Natural killer cell (primary cell): Measurements from ENCODE around the gene HDX. TPM values are rescaled to one million over a fixed set of nuclear protein-coding genes. Genes with fewer than 3 reads are reported as not detected.

ENCODE experiments used
- ATAC-seq, 3 donors: fragments of 150-1000 bp in 2 of 3; fragments of 200-7000 bp in 1 of 3; cut with Tn5 transposase; 1 replicate in 1 of 3; 2 replicates in 2 of 3; pipeline ENCODE4 v1.10.0; 2021; ENCODE audit warnings: mild to moderate bottlenecking in 2 of 3, moderate library complexity in 2 of 3
- DNase-seq, 2 donors: peaks; one replicate each; pipeline versions ENCODE4 v3.0.0 to v3.0.0-alpha.2; 2013 to 2021; ENCODE audit warnings: mixed read lengths in 1 of 2
- H3K27ac ChIP-seq: one replicate; pipeline ENCODE4 v1.5.1; 2013; ENCODE audit warnings: mild to moderate bottlenecking, low read length
- H3K27me3 ChIP-seq: one replicate; pipeline ENCODE4 v1.6.1; 2013; ENCODE audit warnings: low read length; ENCODE audit not compliant: control insufficient read depth, insufficient read depth
- H3K36me3 ChIP-seq: one replicate; pipeline ENCODE4 v1.6.1; 2013; ENCODE audit warnings: low read length; ENCODE audit not compliant: control insufficient read depth, insufficient read depth
- H3K4me1 ChIP-seq: one replicate; pipeline ENCODE4 v1.6.1; 2013; ENCODE audit warnings: low read length; ENCODE audit not compliant: control insufficient read depth, insufficient read depth
- H3K4me3 ChIP-seq: one replicate; pipeline ENCODE4 v1.5.1; 2013; ENCODE audit warnings: low read length
- H3K9me3 ChIP-seq: one replicate; pipeline ENCODE4 v1.6.1; 2013; ENCODE audit warnings: low read length; ENCODE audit not compliant: control insufficient read depth, insufficient read depth
- H3K27ac Mint-ChIP-seq, 2 donors: one replicate each; pipeline ENCODE4 v1.8.0; 2022; ENCODE audit warnings: mild to moderate bottlenecking in 2 of 2, mixed read lengths in 2 of 2, moderate library complexity in 1 of 2
- H3K27me3 Mint-ChIP-seq, 2 donors: one replicate each; pipeline ENCODE4 v1.8.0; 2022; ENCODE audit warnings: low read depth in 2 of 2, mixed read lengths in 2 of 2
- H3K36me3 Mint-ChIP-seq: one replicate; pipeline ENCODE4 v1.8.0; 2022; ENCODE audit warnings: mixed read lengths
- H3K4me1 Mint-ChIP-seq, 2 donors: one replicate each; pipeline ENCODE4 v1.8.0; 2022; ENCODE audit warnings: mixed read lengths in 2 of 2
- H3K4me3 Mint-ChIP-seq: one replicate; pipeline ENCODE4 v1.8.0; 2022; ENCODE audit warnings: mild to moderate bottlenecking, moderate library complexity, mixed read lengths
- H3K9me3 Mint-ChIP-seq, 2 donors: one replicate each; pipeline ENCODE4 v1.8.0; 2022; ENCODE audit warnings: mixed read lengths in 2 of 2
- CTCF ChIP-seq: fragments of 200-600 bp; IDR thresholded peaks from one replicate; pipeline ENCODE4 v1.8.0; 2022; ENCODE audit warnings: antibody characterized with exemption
- WGBS: methylation state at CpG from one replicate; pipeline ENCODE4 v1.1.7; 2013; ENCODE audit warnings: missing lambda C conversion rate; ENCODE audit not compliant: insufficient coverage; 5-methylcytosine and 5-hydroxymethylcytosine counted together
- intact Hi-C: fragments of 100-400 bp; cut with micrococcal nuclease; formaldehyde crosslinking; loops from one replicate; pipeline ENCODE4 v1.14.2; 2022
- total RNA-seq, 4 donors: library from RNA; stranded (reverse); fragments of 120-200 nt in 1 of 4; gene quantifications; one replicate each; pipeline versions ENCODE4 v1.2.3 to v1.2.4, GENCODE V29; 2013 to 2022

The HDX gene
- total RNA-seq, 3 donors from 2014 or later (not counting 1 experiment from before 2014, with no cell fraction given), result 2.2 to 4.5 (median 4.2) TPM

GRCh38 chrX:84453351-84454246 is 48.7 kb downstream of the HDX start:
- Histone ChIP-seq H3K9me3 (no peaks in the 10 kb centered on the region), H3K27ac (no peak overlapping the region), H3K36me3 (no peaks in the 10 kb centered on the region), H3K4me3 (no peak overlapping the region), H3K27me3 (no peaks in the 10 kb centered on the region), H3K4me1 (no peaks in the 10 kb centered on the region)
- no peaks in the 10 kb centered on the region for H3K27me3 Mint-ChIP-seq
- 88% methylated on average over 1 of the region's 2 CpGs for WGBS
- peaks cover 0 to 5% of the 10 kb centered on the region in 2 donors for H3K4me1 Mint-ChIP-seq
- H3K9me3 Mint-ChIP-seq, result peaks cover 2 to 13% of the 10 kb centered on the region in 2 donors
- intact Hi-C loops, result no loop called here
- H3K36me3 Mint-ChIP-seq, result peaks cover 4% of the 10 kb centered on the region
- no peak for ATAC-seq
- TF ChIP-seq CTCF, result no peak
- H3K27ac Mint-ChIP-seq, result no peak overlapping the region
- no peak overlapping the region for H3K4me3 Mint-ChIP-seq
- DNase-seq, result no peak

GRCh38 chrX:84441143-84441542 is 61.1 kb downstream of the HDX start:
- Histone ChIP-seq H3K4me3 (no peak overlapping the region), H3K27me3 (no peaks in the 10 kb centered on the region), H3K4me1 (no peaks in the 10 kb centered on the region), H3K27ac (no peak overlapping the region), H3K36me3 (no peaks in the 10 kb centered on the region), H3K9me3 (peaks cover 4% of the 10 kb centered on the region)
- Mint-ChIP-seq H3K4me1 (no peaks in the 10 kb centered on the region), H3K4me3 (no peak overlapping the region), H3K9me3 (peaks cover 5 to 6% of the 10 kb centered on the region in 2 donors), H3K27me3 (no peaks in the 10 kb centered on the region), H3K36me3 (peaks cover 10% of the 10 kb centered on the region), H3K27ac (no peak overlapping the region)
- no peak for TF ChIP-seq CTCF
- WGBS, result no CpG with 5 or more reads among the region's 1 CpG
- DNase-seq (no peak), ATAC-seq (no peak)
- intact Hi-C loops, result no loop called here

- Mint-ChIP-seq H3K36me3 (no peaks in the 10 kb centered on the region), H3K27me3 (no peaks in the 10 kb centered on the region), H3K27ac (no peak overlapping the region), H3K9me3 (peaks cover 2 to 15% of the 10 kb centered on the region in 2 donors), H3K4me1 (no peaks in the 10 kb centered on the region), H3K4me3 (no peak overlapping the region)
- no peak for ATAC-seq
- Histone ChIP-seq H3K4me3 (no peak overlapping the region), H3K9me3 (peaks cover 8% of the 10 kb centered on the region), H3K36me3 (no peaks in the 10 kb centered on the region), H3K27me3 (no peaks in the 10 kb centered on the region), H3K27ac (no peak overlapping the region), H3K4me1 (no peaks in the 10 kb centered on the region)
- no peak for TF ChIP-seq CTCF
- DNase-seq, result no peak
- intact Hi-C loops, result no loop called here
Measured at GRCh38 chrX:84415140-84415539, 87.1 kb downstream of the HDX start.
